Large intestine (tissue), 3 donors: Measurements from ENCODE around the gene BBOX1. TPM values are rescaled to one million over a fixed set of nuclear protein-coding genes. Genes with fewer than 3 reads are reported as not detected.

Experiments
- DNase-seq, 2 donors: peaks; one replicate each; pipeline versions ENCODE4 v3.0.0 to v3.0.0-alpha.2; 2013
- H3K27ac ChIP-seq: one replicate; pipeline ENCODE4 v1.5.1; 2013; ENCODE audit warnings: low read length
- H3K27me3 ChIP-seq: 2 replicates; pipeline ENCODE4 v1.6.1; 2013; ENCODE audit warnings: low read length; ENCODE audit not compliant: control insufficient read depth, insufficient read depth
- H3K36me3 ChIP-seq: 2 replicates; pipeline ENCODE4 v1.6.1; 2013; ENCODE audit warnings: low read length; ENCODE audit not compliant: control insufficient read depth, insufficient read depth
- H3K4me1 ChIP-seq: one replicate; pipeline ENCODE4 v1.6.1; 2013; ENCODE audit warnings: low read length; ENCODE audit not compliant: control insufficient read depth, insufficient read depth
- H3K4me3 ChIP-seq: one replicate; pipeline ENCODE4 v1.5.1; 2013; ENCODE audit warnings: low read length
- H3K9me3 ChIP-seq: one replicate; pipeline ENCODE4 v1.6.1; 2013; ENCODE audit warnings: mild to moderate bottlenecking, low read depth, low read length, moderate library complexity; ENCODE audit not compliant: control insufficient read depth
- WGBS: methylation state at CpG from one replicate; pipeline ENCODE4 v1.1.5; 2013; ENCODE audit warnings: low lambda C conversion rate; ENCODE audit not compliant: insufficient coverage; 5-methylcytosine and 5-hydroxymethylcytosine counted together
- polyA plus RNA-seq: library from polyadenylated mRNA; unstranded; fragments of 120-200 nt; gene quantifications from one replicate; pipeline ENCODE4 v1.2.1, GENCODE V29; 2013

BBOX1 gene
- polyA plus RNA-seq, 1 donor, result 0.96 TPM

- Histone ChIP-seq H3K9me3 (peaks cover 3% of the 10 kb centered on the region), H3K27me3 (no peaks in the 10 kb centered on the region)
These were observed 16.6 kb downstream of the BBOX1 start for GRCh38 chr11:27057091-27057780.

GRCh38 chr11:27058456-27058855 is 17.8 kb downstream of the BBOX1 start:
- Histone ChIP-seq H3K36me3 (no peaks in the 10 kb centered on the region), H3K4me3 (no peak overlapping the region), H3K4me1 (peaks cover 7% of the 10 kb centered on the region), H3K27ac (no peak overlapping the region), H3K9me3 (peaks cover 3% of the 10 kb centered on the region), H3K27me3 (no peaks in the 10 kb centered on the region)
- 100% methylated on average over 1 of the region's 1 CpG for WGBS
- DNase-seq, result no peak

More at GRCh38 chr11:27057091-27057780, 16.6 kb downstream of the BBOX1 start:
- H3K4me1 ChIP-seq, result peaks cover 7% of the 10 kb centered on the region
- H3K27ac ChIP-seq, result no peak overlapping the region
- H3K4me3 ChIP-seq, result no peak overlapping the region
- no peak for DNase-seq
- WGBS, result 100% methylated on average over 2 of the region's 6 CpGs
- no peaks in the 10 kb centered on the region for H3K36me3 ChIP-seq

- Histone ChIP-seq H3K9me3 (peaks cover 3% of the 10 kb centered on the region), H3K27ac (no peak overlapping the region), H3K4me1 (peaks cover 7% of the 10 kb centered on the region), H3K4me3 (no peak overlapping the region), H3K36me3 (no peaks in the 10 kb centered on the region), H3K27me3 (no peaks in the 10 kb centered on the region)
- DNase-seq, result no peak
- WGBS, result no CpG with 5 or more reads among the region's 3 CpGs
These were observed 18.8 kb downstream of the BBOX1 start for GRCh38 chr11:27059431-27059830.

- Histone ChIP-seq H3K27me3 (no peaks in the 10 kb centered on the region), H3K27ac (no peak overlapping the region), H3K4me3 (no peak overlapping the region), H3K36me3 (no peaks in the 10 kb centered on the region), H3K9me3 (peaks cover 3% of the 10 kb centered on the region), H3K4me1 (no peaks in the 10 kb centered on the region)
- WGBS, result 88% methylated on average over 3 of the region's 3 CpGs
- DNase-seq, result no peak
These were observed 20.3 kb downstream of the BBOX1 start for GRCh38 chr11:27060816-27061460.

GRCh38 chr11:27061461-27061821 is 20.8 kb downstream of the BBOX1 start:
- Histone ChIP-seq H3K27me3 (no peaks in the 10 kb centered on the region), H3K4me3 (no peak overlapping the region), H3K4me1 (no peaks in the 10 kb centered on the region), H3K27ac (no peak overlapping the region), H3K9me3 (peaks cover 3% of the 10 kb centered on the region), H3K36me3 (no peaks in the 10 kb centered on the region)
- WGBS, result 88% methylated on average over 1 of the region's 2 CpGs
- DNase-seq, result no peak

GRCh38 chr11:27064086-27064485 is 23.5 kb downstream of the BBOX1 start:
- H3K9me3 ChIP-seq, result no peaks in the 10 kb centered on the region
- H3K27me3 ChIP-seq, result no peaks in the 10 kb centered on the region
- DNase-seq, result no peak
- H3K36me3 ChIP-seq, result no peaks in the 10 kb centered on the region
- no CpG with 5 or more reads among the region's 2 CpGs for WGBS
- H3K4me1 ChIP-seq, result no peaks in the 10 kb centered on the region
- no peak overlapping the region for H3K4me3 ChIP-seq
- H3K27ac ChIP-seq, result no peak overlapping the region

GRCh38 chr11:27075192-27075591 is 34.6 kb downstream of the BBOX1 start:
- no peaks in the 10 kb centered on the region for H3K4me1 ChIP-seq
- no CpG with 5 or more reads among the region's 1 CpG for WGBS
- no peaks in the 10 kb centered on the region for H3K36me3 ChIP-seq
- H3K27ac ChIP-seq, result no peak overlapping the region
- H3K4me3 ChIP-seq, result no peak overlapping the region
- no peaks in the 10 kb centered on the region for H3K27me3 ChIP-seq
- no peaks in the 10 kb centered on the region for H3K9me3 ChIP-seq
- DNase-seq, result no peak

- H3K27me3 ChIP-seq, result no peaks in the 10 kb centered on the region
- H3K4me1 ChIP-seq, result no peaks in the 10 kb centered on the region
- H3K4me3 ChIP-seq, result no peak overlapping the region
- no CpG with 5 or more reads among the region's 1 CpG for WGBS
- no peak overlapping the region for H3K27ac ChIP-seq
- no peaks in the 10 kb centered on the region for H3K36me3 ChIP-seq
- no peaks in the 10 kb centered on the region for H3K9me3 ChIP-seq
- no peak for DNase-seq
These were observed 35.0 kb downstream of the BBOX1 start for GRCh38 chr11:27075655-27076054.

GRCh38 chr11:27076121-27076589 is 35.5 kb downstream of the BBOX1 start:
- no peak for DNase-seq
- Histone ChIP-seq H3K36me3 (no peaks in the 10 kb centered on the region), H3K4me3 (no peak overlapping the region), H3K9me3 (no peaks in the 10 kb centered on the region), H3K4me1 (no peaks in the 10 kb centered on the region), H3K27ac (no peak overlapping the region), H3K27me3 (no peaks in the 10 kb centered on the region)
- WGBS, result no CpG with 5 or more reads among the region's 2 CpGs

- Histone ChIP-seq H3K27me3 (no peaks in the 10 kb centered on the region), H3K4me1 (no peaks in the 10 kb centered on the region), H3K27ac (no peak overlapping the region), H3K4me3 (no peak overlapping the region), H3K9me3 (peaks cover 2% of the 10 kb centered on the region), H3K36me3 (no peaks in the 10 kb centered on the region)
- no peak for DNase-seq
These were observed 40.4 kb downstream of the BBOX1 start for GRCh38 chr11:27081056-27081455.

GRCh38 chr11:27083241-27083640 is 42.6 kb downstream of the BBOX1 start:
- no peak overlapping the region for H3K27ac ChIP-seq
- peaks cover 2% of the 10 kb centered on the region for H3K9me3 ChIP-seq
- no peaks in the 10 kb centered on the region for H3K4me1 ChIP-seq
- no CpG with 5 or more reads among the region's 2 CpGs for WGBS
- H3K27me3 ChIP-seq, result no peaks in the 10 kb centered on the region
- no peaks in the 10 kb centered on the region for H3K36me3 ChIP-seq
- H3K4me3 ChIP-seq, result no peak overlapping the region
- DNase-seq, result no peak
